Sigmoid colon (tissue), 7 donors: ENCODE results near the gene ARFGAP1. TPM values are rescaled to one million over a fixed set of nuclear protein-coding genes. Genes with fewer than 3 reads are reported as not detected.

Source experiments
- DNase-seq: peaks from one replicate; pipeline ENCODE4 v3.0.0-alpha.2; 2019
- H3K27ac ChIP-seq, 4 donors: fragments of 200-600 bp; sonication (generic); one replicate each; pipeline ENCODE4 v1.5.1; 2016 to 2019; ENCODE audit warnings: mild to moderate bottlenecking in 1 of 4
- H3K27me3 ChIP-seq, 3 donors: fragments of 200-600 bp; sonication (generic); one replicate each; pipeline ENCODE4 v1.5.1; 2019; ENCODE audit warnings: mild to moderate bottlenecking in 1 of 3
- H3K36me3 ChIP-seq, 4 donors: fragments of 200-600 bp; sonication (generic); one replicate each; pipeline ENCODE4 v1.5.1; 2016 to 2019
- H3K4me1 ChIP-seq, 4 donors: fragments of 200-600 bp; sonication (generic); one replicate each; pipeline ENCODE4 v1.5.1; 2017 to 2019
- H3K4me3 ChIP-seq, 4 donors: fragments of 200-600 bp; sonication (generic); one replicate each; pipeline ENCODE4 v1.5.1; 2017 to 2019; ENCODE audit warnings: mild to moderate bottlenecking in 2 of 4, moderate library complexity in 1 of 4
- H3K9me3 ChIP-seq, 4 donors: fragments of 200-600 bp in 3 of 4; sonication (generic) in 3 of 4; one replicate each; pipeline versions ENCODE4 v1.5.1 to v1.6.1; 2013 to 2019
- EP300 ChIP-seq, 4 donors: sonication (generic); formaldehyde crosslinking; IDR thresholded peaks; one replicate each; pipeline ENCODE4 v1.6.1; 2017; ENCODE audit warnings: antibody characterized with exemption in 4 of 4
- POLR2A ChIP-seq, 2 donors: fragments of 450-650 bp; IDR thresholded peaks; one replicate each; pipeline ENCODE4 v1.6.1; 2016; ENCODE audit warnings: antibody characterized with exemption in 2 of 2, mild to moderate bottlenecking in 2 of 2, moderate library complexity in 2 of 2
- POLR2AphosphoS5 ChIP-seq, 4 donors: sonication (generic); formaldehyde crosslinking; IDR thresholded peaks; one replicate each; pipeline ENCODE4 v1.6.1; 2017; ENCODE audit warnings: antibody characterized with exemption in 4 of 4
- WGBS, 2 donors: extraction: QIAGEN DNeasy Blood & Tissue Kit; methylation state at CpG; one replicate each; pipeline ENCODE4 v1.1.7; 2013; 5-methylcytosine and 5-hydroxymethylcytosine counted together
- intact Hi-C: fragments of 100-400 bp; cut with DNase I; formaldehyde crosslinking; loops from one replicate; pipeline ENCODE4 v1.15.1; 2023
- polyA plus RNA-seq, 3 donors: library from polyadenylated mRNA; stranded (reverse); fragments of 200-250 nt; gene quantifications; one replicate each; pipeline ENCODE4 v1.2.3, GENCODE V29; 2013
- total RNA-seq, 4 donors: library from RNA; depleted of rRNA; stranded (reverse); fragments of >200 nt; gene quantifications; one replicate each; pipeline ENCODE4 v1.1.0, GENCODE V29; 2016
- TF ChIP-seq, protein P1 (sequence below), 4 experiments: fragments of 450-650 bp in 3 of 4; fragments of 200-600 bp in 1 of 4; IDR thresholded peaks; one replicate each; pipeline ENCODE4 v1.5.1; 2016 to 2019; ENCODE audit warnings: antibody characterized with exemption in 4 of 4, mild to moderate bottlenecking in 3 of 4, moderate library complexity in 2 of 4
- donor health status: healthy with polysubstance abuse.
- donor health status: Bipolar disorder and iron deficiency.
- donor health status: healthy.

ARFGAP1 gene
- total and polyA plus RNA-seq, 7 donors: 19.8 to 109 (median 31.8) TPM

DNA sequence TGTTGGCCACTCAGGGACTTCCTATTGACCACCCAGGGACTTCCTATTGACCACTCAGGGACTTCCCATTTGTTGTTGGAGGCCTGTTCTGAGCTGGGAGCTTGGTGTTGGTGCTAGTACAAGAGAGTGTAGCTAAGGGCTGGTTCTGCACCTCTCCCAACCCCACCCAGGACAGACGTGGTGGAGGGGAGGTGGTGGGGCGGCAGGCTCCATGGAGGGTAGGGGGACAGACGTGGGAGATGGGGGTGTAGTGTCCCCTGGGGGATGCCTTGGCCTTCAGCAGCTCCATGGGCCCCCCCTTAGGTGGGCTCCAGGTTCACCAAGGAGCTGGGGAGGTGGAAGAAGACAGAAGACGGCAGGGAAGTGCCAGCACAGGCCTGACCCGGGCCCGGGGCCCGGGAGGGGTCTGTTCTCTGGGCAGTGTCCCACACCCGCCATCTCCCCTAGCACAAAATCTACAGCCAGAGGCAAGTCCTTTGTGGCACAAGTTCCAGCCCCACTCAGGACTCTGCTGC, 54.7 kb downstream of the ARFGAP1 start:
- H3K4me1 ChIP-seq: no peaks in the 10 kb centered on the region
- H3K4me3 ChIP-seq: no peak overlapping the region
- peaks cover 0 to 4% (median 0%) of the 10 kb centered on the region in 4 donors for H3K9me3 ChIP-seq
- WGBS, 2 donors: 81 to 84% methylated on average over 8 of the region's 8 CpGs
- no peak overlapping the region for H3K27ac ChIP-seq
- H3K36me3 ChIP-seq: no peaks in the 10 kb centered on the region
- intact Hi-C loops: no loop called here
- TF ChIP-seq POLR2A (IDR thresholded peaks at IDR 0.05): no peak
- TF ChIP-seq, protein P1, sequence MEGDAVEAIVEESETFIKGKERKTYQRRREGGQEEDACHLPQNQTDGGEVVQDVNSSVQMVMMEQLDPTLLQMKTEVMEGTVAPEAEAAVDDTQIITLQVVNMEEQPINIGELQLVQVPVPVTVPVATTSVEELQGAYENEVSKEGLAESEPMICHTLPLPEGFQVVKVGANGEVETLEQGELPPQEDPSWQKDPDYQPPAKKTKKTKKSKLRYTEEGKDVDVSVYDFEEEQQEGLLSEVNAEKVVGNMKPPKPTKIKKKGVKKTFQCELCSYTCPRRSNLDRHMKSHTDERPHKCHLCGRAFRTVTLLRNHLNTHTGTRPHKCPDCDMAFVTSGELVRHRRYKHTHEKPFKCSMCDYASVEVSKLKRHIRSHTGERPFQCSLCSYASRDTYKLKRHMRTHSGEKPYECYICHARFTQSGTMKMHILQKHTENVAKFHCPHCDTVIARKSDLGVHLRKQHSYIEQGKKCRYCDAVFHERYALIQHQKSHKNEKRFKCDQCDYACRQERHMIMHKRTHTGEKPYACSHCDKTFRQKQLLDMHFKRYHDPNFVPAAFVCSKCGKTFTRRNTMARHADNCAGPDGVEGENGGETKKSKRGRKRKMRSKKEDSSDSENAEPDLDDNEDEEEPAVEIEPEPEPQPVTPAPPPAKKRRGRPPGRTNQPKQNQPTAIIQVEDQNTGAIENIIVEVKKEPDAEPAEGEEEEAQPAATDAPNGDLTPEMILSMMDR (IDR thresholded peaks at IDR 0.05): no peak
- TF ChIP-seq POLR2AphosphoS5 (IDR thresholded peaks at IDR 0.05): no peak
- no peak for TF ChIP-seq EP300 (IDR thresholded peaks at IDR 0.05)
- DNase-seq: no peak
- H3K27me3 ChIP-seq: peaks cover 0 to 65% (median 13%) of the 10 kb centered on the region in 3 donors

DNA sequence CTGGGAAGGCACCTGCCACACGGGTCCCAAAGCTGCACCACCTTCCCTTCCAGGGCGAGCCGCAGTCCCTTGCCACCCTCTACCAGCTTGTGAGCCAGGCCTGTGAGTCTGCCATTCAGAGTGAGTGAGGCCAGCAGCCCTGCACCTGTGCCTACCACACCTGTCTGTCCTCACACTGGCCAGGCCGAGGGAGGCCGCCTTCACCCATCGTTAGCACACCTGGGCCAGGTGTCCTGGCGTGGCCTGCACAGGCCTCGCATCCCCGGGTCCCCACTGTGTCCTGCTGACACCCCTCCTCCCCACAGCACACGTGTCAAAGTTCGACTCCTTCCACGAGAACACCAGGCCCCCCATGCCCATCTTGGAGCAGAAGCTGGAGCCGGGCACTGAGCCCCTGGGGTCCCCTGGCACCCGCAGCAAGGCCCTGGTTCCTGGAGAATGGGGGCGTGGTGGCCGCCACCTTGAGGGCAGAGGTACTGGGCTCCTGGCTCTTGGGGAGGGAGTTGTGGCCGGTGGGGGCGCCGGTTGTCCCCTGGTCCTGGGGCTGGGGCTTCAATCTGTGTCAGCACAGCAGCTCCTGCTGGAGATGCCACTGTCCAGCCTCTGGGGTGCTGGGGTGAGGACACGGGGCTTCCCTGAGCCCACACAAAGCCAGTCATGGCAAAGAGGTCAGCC, 55.5 kb downstream of the ARFGAP1 start:
- Histone ChIP-seq H3K36me3 (no peaks in the 10 kb centered on the region), H3K27me3 (peaks cover 0 to 68% (median 19%) of the 10 kb centered on the region in 3 donors), H3K4me3 (no peak overlapping the region), H3K9me3 (peaks cover 0 to 4% (median 0%) of the 10 kb centered on the region in 4 donors), H3K27ac (no peak overlapping the region), H3K4me1 (no peaks in the 10 kb centered on the region)
- WGBS, 2 donors: 66 to 80% methylated on average over 20 of the region's 20 CpGs
- TF ChIP-seq POLR2A (IDR thresholded peaks at IDR 0.05) (no peak), POLR2AphosphoS5 (IDR thresholded peaks at IDR 0.05) (no peak), EP300 (IDR thresholded peaks at IDR 0.05) (no peak)
- TF ChIP-seq, protein P1 (IDR thresholded peaks at IDR 0.05): no peak
- intact Hi-C loops: no loop called here
- DNase-seq: no peak

GRCh38 chr20:63328718-63329275, 56.2 kb downstream of the ARFGAP1 start:
- TF ChIP-seq, protein P1 (IDR thresholded peaks at IDR 0.05): no peak
- TF ChIP-seq POLR2A (IDR thresholded peaks at IDR 0.05) (no peak), POLR2AphosphoS5 (IDR thresholded peaks at IDR 0.05) (no peak), EP300 (IDR thresholded peaks at IDR 0.05) (no peak)
- WGBS, 2 donors: 50 to 66% methylated on average over 21 of the region's 21 CpGs
- H3K4me1 ChIP-seq: no peaks in the 10 kb centered on the region

DNA sequence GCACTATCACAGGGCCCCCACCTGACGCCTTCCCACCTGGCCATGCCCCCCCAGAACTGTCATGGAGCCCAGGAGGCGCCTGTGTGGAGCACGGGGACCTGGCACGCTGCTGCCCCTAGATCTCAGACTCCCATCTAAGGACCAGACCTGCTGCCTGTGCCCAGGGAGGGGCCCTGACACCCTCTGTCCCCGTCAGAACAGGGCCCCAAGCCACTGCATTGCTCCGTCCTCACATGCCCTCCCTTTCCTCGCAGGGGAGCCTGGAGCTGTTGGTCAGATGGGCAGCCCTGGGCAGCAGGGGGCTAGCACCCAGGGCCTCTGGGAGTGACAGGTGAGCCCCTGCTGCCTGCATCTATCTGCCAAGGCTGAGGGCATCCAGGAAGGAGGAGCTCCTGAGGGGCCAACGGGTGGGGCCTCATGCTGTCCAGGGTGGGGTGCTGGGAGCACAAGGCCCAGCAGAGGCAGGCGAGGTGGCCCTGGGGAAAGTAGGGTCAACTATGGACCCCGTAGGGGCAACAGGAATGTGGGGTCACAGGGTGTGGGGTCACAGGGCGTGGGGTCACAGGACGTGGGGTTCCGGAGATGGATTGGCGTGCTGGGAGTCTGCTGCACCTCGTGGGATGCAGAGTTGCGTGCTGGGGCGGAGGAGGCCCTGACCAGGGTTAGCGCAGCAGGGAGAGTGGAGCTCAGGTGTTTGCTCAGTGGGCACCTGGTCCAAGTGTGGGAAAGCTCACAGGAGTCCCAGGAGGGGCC, 56.9 kb downstream of the ARFGAP1 start:
- no peak overlapping the region for H3K4me3 ChIP-seq
- DNase-seq: no peak
- H3K9me3 ChIP-seq: peaks cover 0 to 4% (median 0%) of the 10 kb centered on the region in 4 donors
- no peaks in the 10 kb centered on the region for H3K4me1 ChIP-seq
- TF ChIP-seq EP300 (IDR thresholded peaks at IDR 0.05) (no peak), POLR2A (IDR thresholded peaks at IDR 0.05) (no peak), POLR2AphosphoS5 (IDR thresholded peaks at IDR 0.05) (no peak)
- TF ChIP-seq, protein P1 (IDR thresholded peaks at IDR 0.05): no peak
- H3K27me3 ChIP-seq: peaks cover 0 to 79% (median 28%) of the 10 kb centered on the region in 3 donors
- no peaks in the 10 kb centered on the region for H3K36me3 ChIP-seq
- 70 to 83% methylated on average over 18 of the region's 18 CpGs for WGBS, 2 donors
- no peak overlapping the region for H3K27ac ChIP-seq
- intact Hi-C loops: no loop called here

More at GRCh38 chr20:63328718-63329275, 56.2 kb downstream of the ARFGAP1 start:
- intact Hi-C loops: no loop called here
- no peak overlapping the region for H3K4me3 ChIP-seq
- H3K27ac ChIP-seq: no peak overlapping the region
- H3K36me3 ChIP-seq: no peaks in the 10 kb centered on the region
- H3K9me3 ChIP-seq: peaks cover 0 to 4% (median 0%) of the 10 kb centered on the region in 4 donors
- peaks cover 0 to 74% (median 26%) of the 10 kb centered on the region in 3 donors for H3K27me3 ChIP-seq
- DNase-seq: no peak
